ENCODE measurements around the gene COBL. TPM values are rescaled to one million over a fixed set of nuclear protein-coding genes. Genes with fewer than 3 reads are reported as not detected.
A peak's percentile ranks its signal among the peaks of the same experiment; 100 is the strongest.

The COBL gene
- total and polyA plus RNA-seq, 2 of the 8 experiments (the other 6 are each of a cell fraction or from before 2014, with no cell fraction given), result 13.8 to 40.4 TPM

DNA sequence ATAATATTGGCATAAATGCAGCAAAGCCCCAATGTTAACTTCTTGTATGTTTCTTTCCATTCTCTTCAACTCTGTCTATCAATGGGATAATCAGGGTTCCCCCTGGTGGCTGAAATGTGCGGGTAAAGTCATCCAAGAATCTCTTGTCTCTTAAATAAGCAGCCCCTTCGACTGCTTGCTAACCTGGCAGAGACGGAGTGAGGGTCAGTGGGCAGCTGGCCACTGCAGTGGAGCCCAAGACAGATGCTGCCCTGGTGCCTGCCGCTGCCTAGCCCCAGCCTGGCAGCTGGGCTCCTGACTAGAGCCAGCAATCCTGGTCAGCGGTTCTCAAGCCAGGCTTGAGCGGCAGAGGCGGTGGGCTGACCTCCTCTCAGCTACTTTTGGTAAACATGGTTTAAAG lies 248.9 kb downstream of the COBL start:
- Histone ChIP-seq H4K20me1 (replicated peaks in 1 of 2; ENCODE audit: control insufficient read depth in 1 of 2, insufficient read depth in 2 of 2, low read length in 2 of 2) (no peaks in the 10 kb centered on the region), H3K36me3 (ENCODE audit: control insufficient read depth in 2 of 4, insufficient read depth in 4 of 4, low read length in 3 of 4) (no peaks in the 10 kb centered on the region), H2AFZ (ENCODE audit: low read length) (no peak overlapping the region), H4K91ac (replicated peaks; ENCODE audit: insufficient read length, low read length) (no peak overlapping the region), H3K79me2 (ENCODE audit: control insufficient read depth in 1 of 2, insufficient read depth in 2 of 2, low read length in 2 of 2) (no peaks in the 10 kb centered on the region), H2BK5ac (ENCODE audit: low read depth, low read length) (no peak overlapping the region), H3K79me1 (ENCODE audit: low read depth, low read length) (no peaks in the 10 kb centered on the region), H2BK12ac (ENCODE audit: low read depth, low read length) (no peak overlapping the region), H3K4me2 (ENCODE audit: insufficient read depth in 1 of 2, low read depth in 2 of 2, low read length in 2 of 2) (no peak overlapping the region), H3K27me3 (replicated peaks in 1 of 4; ENCODE audit: control insufficient read depth in 3 of 4, extremely low read depth in 1 of 4, insufficient read depth in 3 of 4, low read length in 3 of 4) (no peaks in the 10 kb centered on the region), H2BK20ac (ENCODE audit: low read length) (no peak overlapping the region), H2AK5ac (ENCODE audit: low read depth, low read length) (no peak overlapping the region), H3K4me1 (replicated peaks in 1 of 4; ENCODE audit: control insufficient read depth in 3 of 4, insufficient read depth in 4 of 4, low read length in 3 of 4) (peaks cover 0 to 3% (median under 1%) of the 10 kb centered on the region in 4 experiments; a peak in 3 of 7 replicates), H3K56ac (replicated peaks; ENCODE audit: insufficient read length, low read depth, low read length) (no peak overlapping the region), H3K18ac (ENCODE audit: extremely low read depth, low read length) (no peak overlapping the region), H3K23me2 (ENCODE audit: low read depth, low read length) (no peaks in the 10 kb centered on the region), H3K4ac (replicated peaks; ENCODE audit: insufficient read length, low read depth, low read length) (no peak overlapping the region), H3K9ac (replicated peaks in 1 of 4; ENCODE audit: extremely low read depth in 1 of 4, low read depth in 3 of 4, low read length in 3 of 4) (no peak overlapping the region), H3K23ac (ENCODE audit: insufficient read length) (no peak overlapping the region), H2BK120ac (replicated peaks; ENCODE audit: low read depth, low read length) (no peak overlapping the region), H3K4me3 (ENCODE audit: extremely low read depth in 1 of 4, insufficient read depth in 2 of 4, low read depth in 3 of 4, low read length in 4 of 4) (no peak overlapping the region), H2BK15ac (ENCODE audit: low read length) (no peak overlapping the region), H4K8ac (ENCODE audit: extremely low read depth, insufficient read depth, low read length) (peak overlapping the region; percentile 90; the same call in 1 of the 2 replicates), H3K9me3 (ENCODE audit: insufficient read depth in 2 of 2, low read depth in 1 of 2, low read length in 1 of 2) (no peaks in the 10 kb centered on the region), H3K27ac (ENCODE audit: low read depth, low read length) (no peak overlapping the region), H4K5ac (ENCODE audit: insufficient read length, low read depth, low read length) (peak overlapping the region; percentile 62), H3K14ac (ENCODE audit: insufficient read length) (no peak overlapping the region)
- 58% methylated on average over 7 of the region's 7 CpGs; no CpG with 5 or more reads in 1 of the 2 experiments for WGBS, 2 experiments (ENCODE audit: extremely low coverage in 1 of 2, insufficient coverage in 1 of 2, insufficient read length in 1 of 2, insufficient replicate concordance in 2 of 2, low coverage in 1 of 2, low lambda C conversion rate in 2 of 2, missing lambda C conversion rate in 1 of 2)
- DNase-seq (ENCODE audit: low read depth in 1 of 2, low spot score in 2 of 2) (peak in 1 of 2 experiments; percentile 84), FAIRE-seq (no peak)
- POLR2A ChIA-PET (ENCODE audit: partially characterized antibody), result no interaction called here
- CTCF ChIA-PET (ENCODE audit: partially characterized antibody), result interaction anchor here (0.7 to 6.2 kb wide), 33 partner anchors 8 to 479 kb away, joined by 3 to 70 read pairs (median 5); partner anchors contain the start of gene GRB10
- no peak for TF ChIP-seq EZH2 (IDR thresholded peaks at IDR 0.05; ENCODE audit: low read depth, low read length, severe bottlenecking)
- TF ChIP-seq CHD2 (IDR thresholded peaks at IDR 0.05; ENCODE audit: low read length), result no peak
- TF ChIP-seq, protein P1, sequence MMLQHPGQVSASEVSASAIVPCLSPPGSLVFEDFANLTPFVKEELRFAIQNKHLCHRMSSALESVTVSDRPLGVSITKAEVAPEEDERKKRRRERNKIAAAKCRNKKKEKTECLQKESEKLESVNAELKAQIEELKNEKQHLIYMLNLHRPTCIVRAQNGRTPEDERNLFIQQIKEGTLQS (IDR thresholded peaks at IDR 0.05; ENCODE audit: insufficient read depth, low read depth, low read length), result no peak
- TF ChIP-seq, protein P2, sequence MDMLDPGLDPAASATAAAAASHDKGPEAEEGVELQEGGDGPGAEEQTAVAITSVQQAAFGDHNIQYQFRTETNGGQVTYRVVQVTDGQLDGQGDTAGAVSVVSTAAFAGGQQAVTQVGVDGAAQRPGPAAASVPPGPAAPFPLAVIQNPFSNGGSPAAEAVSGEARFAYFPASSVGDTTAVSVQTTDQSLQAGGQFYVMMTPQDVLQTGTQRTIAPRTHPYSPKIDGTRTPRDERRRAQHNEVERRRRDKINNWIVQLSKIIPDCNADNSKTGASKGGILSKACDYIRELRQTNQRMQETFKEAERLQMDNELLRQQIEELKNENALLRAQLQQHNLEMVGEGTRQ (IDR thresholded peaks at IDR 0.05; ENCODE audit: low read length), result no peak
- no peak for TF ChIP-seq RBBP5 (IDR thresholded peaks at IDR 0.05; ENCODE audit: borderline replicate concordance, low read depth, low read length)
- TF ChIP-seq TBP (IDR thresholded peaks at IDR 0.05; ENCODE audit: low read depth, low read length), result no peak
